HUES48 (cell line): Measurements from ENCODE around the gene CACNA2D4.

Source experiments
- H3K27ac ChIP-seq: one replicate; pipeline ENCODE4 v1.7.0; 2013; ENCODE audit warnings: low read depth, low read length, inconsistent platforms
- H3K27me3 ChIP-seq: 2 replicates; pipeline ENCODE4 v1.6.1; 2013; ENCODE audit warnings: mild to moderate bottlenecking, low read length; ENCODE audit not compliant: control insufficient read depth, insufficient read depth
- H3K36me3 ChIP-seq: 2 replicates; pipeline ENCODE4 v1.6.1; 2013; ENCODE audit warnings: low read length; ENCODE audit not compliant: control insufficient read depth, insufficient read depth
- H3K4me1 ChIP-seq: 2 replicates; pipeline ENCODE4 v1.6.1; 2013; ENCODE audit warnings: mild to moderate bottlenecking, low read length; ENCODE audit not compliant: control insufficient read depth, insufficient read depth
- H3K4me3 ChIP-seq: 2 replicates; pipeline ENCODE4 v1.5.1; 2013; ENCODE audit warnings: mild to moderate bottlenecking, low read depth, low read length
- H3K9ac ChIP-seq: 2 replicates; pipeline ENCODE4 v1.6.1; 2013; ENCODE audit warnings: mild to moderate bottlenecking, low read depth, low read length, moderate library complexity
- H3K9me3 ChIP-seq: 2 replicates; pipeline ENCODE4 v1.6.1; 2013; ENCODE audit warnings: low read length; ENCODE audit not compliant: control insufficient read depth, insufficient read depth

Gene CACNA2D4, protein sequence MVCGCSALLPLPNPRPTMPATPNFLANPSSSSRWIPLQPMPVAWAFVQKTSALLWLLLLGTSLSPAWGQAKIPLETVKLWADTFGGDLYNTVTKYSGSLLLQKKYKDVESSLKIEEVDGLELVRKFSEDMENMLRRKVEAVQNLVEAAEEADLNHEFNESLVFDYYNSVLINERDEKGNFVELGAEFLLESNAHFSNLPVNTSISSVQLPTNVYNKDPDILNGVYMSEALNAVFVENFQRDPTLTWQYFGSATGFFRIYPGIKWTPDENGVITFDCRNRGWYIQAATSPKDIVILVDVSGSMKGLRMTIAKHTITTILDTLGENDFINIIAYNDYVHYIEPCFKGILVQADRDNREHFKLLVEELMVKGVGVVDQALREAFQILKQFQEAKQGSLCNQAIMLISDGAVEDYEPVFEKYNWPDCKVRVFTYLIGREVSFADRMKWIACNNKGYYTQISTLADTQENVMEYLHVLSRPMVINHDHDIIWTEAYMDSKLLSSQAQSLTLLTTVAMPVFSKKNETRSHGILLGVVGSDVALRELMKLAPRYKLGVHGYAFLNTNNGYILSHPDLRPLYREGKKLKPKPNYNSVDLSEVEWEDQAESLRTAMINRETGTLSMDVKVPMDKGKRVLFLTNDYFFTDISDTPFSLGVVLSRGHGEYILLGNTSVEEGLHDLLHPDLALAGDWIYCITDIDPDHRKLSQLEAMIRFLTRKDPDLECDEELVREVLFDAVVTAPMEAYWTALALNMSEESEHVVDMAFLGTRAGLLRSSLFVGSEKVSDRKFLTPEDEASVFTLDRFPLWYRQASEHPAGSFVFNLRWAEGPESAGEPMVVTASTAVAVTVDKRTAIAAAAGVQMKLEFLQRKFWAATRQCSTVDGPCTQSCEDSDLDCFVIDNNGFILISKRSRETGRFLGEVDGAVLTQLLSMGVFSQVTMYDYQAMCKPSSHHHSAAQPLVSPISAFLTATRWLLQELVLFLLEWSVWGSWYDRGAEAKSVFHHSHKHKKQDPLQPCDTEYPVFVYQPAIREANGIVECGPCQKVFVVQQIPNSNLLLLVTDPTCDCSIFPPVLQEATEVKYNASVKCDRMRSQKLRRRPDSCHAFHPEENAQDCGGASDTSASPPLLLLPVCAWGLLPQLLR

GRCh38 chr12:1918081-1918883 lies at the start of gene CACNA2D4:
Gene CACNA2D4, minus strand, starts transcription at chr12:1918652. Its CDS starts 179 bp downstream, at chr12:1918473.
- H3K4me3 ChIP-seq: no peak within 1 kb of the TSS
- H3K9me3 ChIP-seq: no peaks in the 10 kb centered on the region
- H3K27ac ChIP-seq: peak within 1 kb of the TSS; percentile 27
- H3K36me3 ChIP-seq: no peaks in the 10 kb centered on the region
- no peak within 1 kb of the TSS for H3K9ac ChIP-seq
- no peaks in the 10 kb centered on the region for H3K27me3 ChIP-seq
- no peaks in the 10 kb centered on the region; the same call in 1 of the 2 replicates for H3K4me1 ChIP-seq

DNA sequence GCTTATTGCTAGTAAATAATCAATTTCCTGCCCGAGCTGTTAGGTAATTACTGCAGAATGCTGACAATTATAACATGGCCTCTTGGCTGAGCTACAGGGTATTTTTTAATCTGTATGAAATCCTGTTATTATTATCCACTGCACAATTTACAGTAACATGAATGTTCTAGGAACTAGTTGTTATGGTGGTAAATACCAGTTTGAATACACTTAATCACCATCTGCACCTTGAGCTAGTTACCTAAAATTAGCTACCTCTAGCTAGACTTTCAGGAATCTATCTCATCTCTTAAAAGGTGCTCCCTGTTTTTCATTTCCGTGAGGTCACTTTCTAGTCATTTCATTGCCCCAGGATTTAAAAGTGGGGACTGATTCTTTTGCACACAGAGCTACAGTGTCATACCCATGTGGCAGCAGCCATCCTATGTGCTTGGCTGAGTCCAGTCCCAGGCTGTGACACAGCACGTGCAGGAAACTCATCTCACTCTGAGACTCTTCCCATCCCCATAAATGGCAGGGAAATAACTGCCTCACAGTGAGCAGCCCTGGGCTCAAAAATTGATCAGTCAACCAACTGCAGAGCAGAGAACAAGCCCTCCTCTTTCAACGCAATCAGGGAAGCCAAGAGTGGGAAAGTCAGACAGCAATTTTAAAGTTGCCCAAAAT lies 48.2 kb upstream of the CACNA2D4 start:
- peaks cover 11% of the 10 kb centered on the region; the same call in 1 of the 2 replicates for H3K4me1 ChIP-seq
- no peaks in the 10 kb centered on the region for H3K27me3 ChIP-seq
- no peak overlapping the region for H3K9ac ChIP-seq
- H3K27ac ChIP-seq: no peak overlapping the region
- no peaks in the 10 kb centered on the region for H3K9me3 ChIP-seq
- no peak overlapping the region for H3K4me3 ChIP-seq
- H3K36me3 ChIP-seq: peaks cover 34% of the 10 kb centered on the region

DNA sequence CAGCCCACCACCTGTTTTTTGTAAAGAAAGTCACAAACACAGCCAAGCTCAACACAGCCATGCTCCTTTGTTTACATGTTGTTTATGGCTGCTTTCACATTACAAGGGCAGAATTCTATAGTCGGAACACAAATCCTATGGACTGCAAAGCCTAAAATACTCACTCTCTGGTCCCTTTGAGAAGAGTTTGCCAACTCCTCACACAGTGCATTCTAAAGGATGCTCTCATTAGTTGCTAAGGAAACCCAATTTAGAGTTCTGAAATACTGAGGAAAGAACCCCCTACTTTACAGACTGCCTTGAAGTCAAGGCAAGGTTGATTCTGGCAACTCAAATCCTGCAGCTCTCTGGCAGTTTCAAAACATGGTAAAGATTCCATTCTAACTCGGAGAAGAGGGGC lies 47.5 kb upstream of the CACNA2D4 start:
- Histone ChIP-seq H3K4me3 (no peak overlapping the region), H3K27ac (no peak overlapping the region), H3K4me1 (peaks cover 6% of the 10 kb centered on the region; the same call in 1 of the 2 replicates), H3K9me3 (no peaks in the 10 kb centered on the region), H3K27me3 (no peaks in the 10 kb centered on the region), H3K36me3 (peaks cover 36% of the 10 kb centered on the region), H3K9ac (no peak overlapping the region)

DNA sequence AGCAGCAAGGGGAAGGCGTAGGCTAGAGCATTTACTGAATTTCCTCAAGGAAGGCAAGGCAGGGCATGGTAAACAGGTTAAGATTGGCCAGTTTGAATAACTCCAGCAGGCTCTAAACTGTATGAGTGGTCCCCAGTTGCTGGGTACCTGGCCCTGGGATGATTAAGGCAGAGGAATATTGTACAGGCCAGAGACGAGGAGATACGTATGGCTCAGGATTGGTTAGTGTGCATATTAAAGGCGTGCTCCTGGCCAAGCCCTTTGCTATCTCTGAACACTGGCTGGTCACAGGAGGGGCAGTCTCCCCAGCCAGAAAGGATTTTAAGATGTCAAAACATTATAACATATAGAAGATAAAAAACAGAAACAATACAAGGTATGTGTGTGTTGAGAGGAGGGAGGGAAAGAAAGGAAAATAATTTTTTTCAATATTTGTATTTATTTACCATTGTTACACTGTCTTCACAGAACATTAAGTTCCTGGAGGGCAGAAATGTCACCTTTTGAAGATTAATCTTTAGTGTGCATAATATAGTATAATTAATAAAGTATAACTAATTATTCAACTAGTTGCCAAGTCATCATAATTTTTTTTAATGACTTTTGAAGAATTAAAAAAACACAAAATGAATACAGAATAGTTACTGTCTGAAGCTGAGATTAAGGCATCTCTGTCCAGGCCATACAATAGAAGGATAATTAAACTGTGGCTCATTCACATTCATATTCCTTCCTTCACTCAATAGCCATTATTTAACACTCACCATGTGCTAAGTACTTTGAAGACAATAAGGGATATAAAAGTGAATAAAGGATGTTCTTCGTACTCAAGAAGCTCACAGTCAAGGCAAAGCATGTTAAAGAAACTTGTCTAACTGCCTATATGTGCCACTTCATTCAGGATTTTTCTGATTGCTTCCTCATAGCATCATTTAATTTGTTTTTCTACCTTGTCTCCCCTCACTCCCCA lies 43.9 kb upstream of the CACNA2D4 start:
- Histone ChIP-seq H3K4me3 (no peak overlapping the region), H3K9me3 (no peaks in the 10 kb centered on the region), H3K36me3 (peaks cover 37% of the 10 kb centered on the region), H3K9ac (no peak overlapping the region), H3K27ac (no peak overlapping the region), H3K27me3 (no peaks in the 10 kb centered on the region), H3K4me1 (no peaks in the 10 kb centered on the region)

DNA sequence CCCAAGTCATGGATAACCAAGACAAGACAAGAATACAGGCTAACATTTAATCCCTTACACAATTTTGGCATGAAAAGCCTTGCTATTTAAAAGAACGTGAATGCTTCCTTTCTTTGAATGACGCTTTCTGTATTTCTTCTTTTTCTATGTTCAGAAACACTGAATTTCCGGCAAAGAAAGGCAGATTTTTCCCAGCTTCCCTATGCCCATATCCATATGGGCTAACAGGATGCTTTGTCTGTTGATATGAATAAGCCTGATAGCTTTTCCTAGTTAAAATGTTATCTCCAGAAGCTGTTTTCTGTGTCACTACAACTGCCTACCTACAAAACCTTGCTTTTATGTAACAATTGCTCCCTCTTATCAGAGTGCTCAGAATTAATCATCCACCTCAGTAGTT lies 38.3 kb upstream of the CACNA2D4 start:
- no peak overlapping the region for H3K27ac ChIP-seq
- no peaks in the 10 kb centered on the region for H3K4me1 ChIP-seq
- H3K27me3 ChIP-seq: no peaks in the 10 kb centered on the region
- no peaks in the 10 kb centered on the region for H3K9me3 ChIP-seq
- H3K9ac ChIP-seq: no peak overlapping the region
- no peak overlapping the region for H3K4me3 ChIP-seq
- H3K36me3 ChIP-seq: peaks cover 29% of the 10 kb centered on the region

GRCh38 chr12:1949771-1950470 lies 31.5 kb upstream of the CACNA2D4 start:
- H3K27me3 ChIP-seq: no peaks in the 10 kb centered on the region
- peaks cover 15% of the 10 kb centered on the region for H3K4me1 ChIP-seq
- H3K9me3 ChIP-seq: no peaks in the 10 kb centered on the region
- H3K9ac ChIP-seq: no peak overlapping the region
- H3K27ac ChIP-seq: no peak overlapping the region
- peaks cover 77% of the 10 kb centered on the region for H3K36me3 ChIP-seq
- H3K4me3 ChIP-seq: no peak overlapping the region

DNA sequence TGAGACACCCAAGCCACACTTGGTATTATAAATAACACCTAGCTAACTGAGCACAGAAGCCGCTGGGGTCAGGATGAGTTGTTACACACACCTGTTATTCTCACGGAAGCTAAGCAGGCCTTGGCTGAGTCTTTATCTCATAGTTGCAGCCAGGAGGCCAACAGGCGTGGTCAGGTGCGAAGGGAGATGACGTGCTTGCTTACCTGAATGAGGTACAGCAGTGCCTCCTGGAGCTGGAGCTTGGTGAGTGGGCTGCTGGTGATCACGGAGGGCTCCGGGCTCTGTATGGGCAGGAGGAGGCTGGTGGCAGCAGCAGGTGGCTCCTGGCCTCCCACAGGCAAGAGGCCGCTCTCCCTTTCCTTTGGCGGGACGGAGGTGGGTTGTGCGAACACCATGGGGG lies 30.4 kb upstream of the CACNA2D4 start:
- H3K36me3 ChIP-seq: peaks cover 70% of the 10 kb centered on the region

GRCh38 chr12:1947081-1947480 lies 28.6 kb upstream of the CACNA2D4 start:
- no peaks in the 10 kb centered on the region for H3K27me3 ChIP-seq
- H3K4me1 ChIP-seq: peaks cover 15% of the 10 kb centered on the region
- no peak overlapping the region for H3K4me3 ChIP-seq
- H3K9me3 ChIP-seq: no peaks in the 10 kb centered on the region
- no peak overlapping the region for H3K9ac ChIP-seq
- peak overlapping the region; percentile 83 for H3K27ac ChIP-seq
- H3K36me3 ChIP-seq: peaks cover 55% of the 10 kb centered on the region

More for the DNA sequence above, 30.4 kb upstream of the CACNA2D4 start:
- H3K27ac ChIP-seq: no peak overlapping the region
- H3K4me1 ChIP-seq: peaks cover 15% of the 10 kb centered on the region
- H3K4me3 ChIP-seq: no peak overlapping the region
- no peak overlapping the region for H3K9ac ChIP-seq
- no peaks in the 10 kb centered on the region for H3K9me3 ChIP-seq
- H3K27me3 ChIP-seq: no peaks in the 10 kb centered on the region

DNA sequence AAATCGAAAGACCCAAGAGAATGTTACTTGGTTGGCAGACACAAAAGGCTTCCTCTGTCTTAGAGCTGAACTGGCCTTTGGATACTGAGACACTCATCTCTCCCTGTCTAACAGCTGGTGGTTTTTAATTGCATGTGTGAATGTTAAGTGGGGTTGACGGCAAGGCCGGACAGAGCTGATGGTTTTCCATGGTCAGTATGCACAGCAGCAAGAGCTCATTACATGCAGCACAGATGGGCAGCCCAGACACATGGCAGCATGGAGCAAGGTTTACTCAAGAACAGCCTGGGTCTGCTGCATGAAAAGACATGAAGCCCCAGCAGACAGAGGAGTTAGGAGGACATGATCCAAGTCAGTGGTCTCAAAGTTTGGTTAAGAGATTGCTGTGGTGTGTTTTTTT lies 27.8 kb upstream of the CACNA2D4 start:
- H3K9me3 ChIP-seq: no peaks in the 10 kb centered on the region
- peaks cover 15% of the 10 kb centered on the region for H3K4me1 ChIP-seq
- no peak overlapping the region for H3K4me3 ChIP-seq
- peaks cover 49% of the 10 kb centered on the region for H3K36me3 ChIP-seq
- no peak overlapping the region for H3K27ac ChIP-seq
- H3K27me3 ChIP-seq: no peaks in the 10 kb centered on the region
- H3K9ac ChIP-seq: no peak overlapping the region
